A549 treated with GW870086 at 1 μM for 4 hours (cell line): Measurements from ENCODE around the gene KRTAP4-11. TPM values are rescaled to one million over a fixed set of nuclear protein-coding genes. Genes with fewer than 3 reads are reported as not detected.

Source experiments
- total RNA-seq: library from RNA; stranded (reverse); fragments of 200-300 nt; extraction: Qiagen RNA extraction; gene quantifications from 5 replicates; pipeline ENCODE4 v1.2.3, GENCODE V29; 2022; ENCODE audit warnings: low read depth

KRTAP4-11 gene
- not detected in 5 replicates for total RNA-seq

DNA sequence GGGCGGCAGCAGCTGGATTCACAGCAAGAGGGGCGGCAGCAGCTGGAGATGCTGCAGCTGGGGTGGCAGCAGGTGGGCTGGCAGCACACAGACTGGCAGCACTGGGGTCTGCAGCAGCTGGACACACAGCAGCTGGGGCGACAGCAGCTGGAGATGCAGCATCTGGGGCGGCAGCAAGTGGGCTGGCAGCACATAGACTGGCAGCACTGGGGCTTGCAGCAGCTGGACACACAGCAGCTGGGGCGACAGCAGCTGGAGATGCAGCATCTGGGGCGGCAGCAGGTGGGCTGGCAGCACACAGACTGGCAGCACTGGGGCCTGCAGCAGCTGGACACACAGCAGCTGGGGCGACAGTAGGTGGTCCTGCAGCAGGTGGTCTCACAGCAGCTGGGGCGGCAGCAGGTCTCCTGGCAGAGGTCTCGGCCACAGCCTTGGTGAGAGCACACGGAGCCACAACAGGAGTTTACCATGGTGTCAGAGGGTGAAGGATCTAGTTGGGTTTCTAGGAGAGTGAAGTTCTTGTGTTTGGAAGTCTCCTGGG is at the start of gene KRTAP4-11:
Gene KRTAP4-11 (minus strand): TSS at position 528 of the 541 bp plus-strand sequence. CDS start 58 bp downstream, at position 470.

DNA sequence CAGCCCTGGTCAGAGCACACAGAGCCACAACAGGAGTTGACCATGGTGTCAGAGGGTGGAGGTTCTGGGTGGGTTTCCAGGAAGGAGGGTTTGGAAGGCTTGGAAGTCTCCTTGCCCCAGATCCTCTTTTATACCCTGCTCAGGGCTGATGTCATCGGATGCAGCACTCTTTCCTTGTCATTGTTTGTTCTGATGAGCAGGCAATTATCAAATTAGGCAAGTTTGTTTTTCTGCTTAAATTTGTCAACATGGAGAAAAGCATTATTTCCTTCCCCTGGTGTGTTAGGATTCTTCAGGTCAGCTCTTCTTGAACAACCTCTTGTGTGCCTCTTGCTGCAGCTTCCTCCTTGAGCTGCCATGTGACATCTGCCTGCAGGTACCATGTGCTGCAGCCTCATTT is 42.5 kb upstream of the KRTAP4-11 start, which contains the start of gene KRTAP4-4:
Gene KRTAP4-4 (minus strand): TSS at position 101 of the 400 bp plus-strand sequence. CDS start 57 bp downstream, at position 44.

DNA sequence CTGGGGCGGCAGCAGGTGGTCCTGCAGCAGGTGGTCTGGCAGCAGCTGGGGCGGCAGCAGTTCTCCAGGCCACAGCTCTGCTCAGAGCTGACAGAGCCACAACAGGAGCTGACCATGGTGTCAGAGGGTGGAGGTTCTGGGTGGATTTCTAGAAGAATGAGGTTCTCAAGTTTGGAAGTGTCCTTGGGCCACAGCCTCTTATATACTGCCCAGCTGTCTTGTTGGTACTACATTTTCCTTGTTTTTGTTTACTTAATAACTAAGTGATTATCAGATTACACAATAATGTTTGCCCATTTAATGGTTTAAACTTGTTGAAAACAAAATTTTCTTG is 31.4 kb upstream of the KRTAP4-11 start, which contains the start of gene KRTAP4-5:
Gene KRTAP4-5 (minus strand): TSS at position 174 of the 334 bp plus-strand sequence. CDS start 58 bp downstream, at position 116.

DNA sequence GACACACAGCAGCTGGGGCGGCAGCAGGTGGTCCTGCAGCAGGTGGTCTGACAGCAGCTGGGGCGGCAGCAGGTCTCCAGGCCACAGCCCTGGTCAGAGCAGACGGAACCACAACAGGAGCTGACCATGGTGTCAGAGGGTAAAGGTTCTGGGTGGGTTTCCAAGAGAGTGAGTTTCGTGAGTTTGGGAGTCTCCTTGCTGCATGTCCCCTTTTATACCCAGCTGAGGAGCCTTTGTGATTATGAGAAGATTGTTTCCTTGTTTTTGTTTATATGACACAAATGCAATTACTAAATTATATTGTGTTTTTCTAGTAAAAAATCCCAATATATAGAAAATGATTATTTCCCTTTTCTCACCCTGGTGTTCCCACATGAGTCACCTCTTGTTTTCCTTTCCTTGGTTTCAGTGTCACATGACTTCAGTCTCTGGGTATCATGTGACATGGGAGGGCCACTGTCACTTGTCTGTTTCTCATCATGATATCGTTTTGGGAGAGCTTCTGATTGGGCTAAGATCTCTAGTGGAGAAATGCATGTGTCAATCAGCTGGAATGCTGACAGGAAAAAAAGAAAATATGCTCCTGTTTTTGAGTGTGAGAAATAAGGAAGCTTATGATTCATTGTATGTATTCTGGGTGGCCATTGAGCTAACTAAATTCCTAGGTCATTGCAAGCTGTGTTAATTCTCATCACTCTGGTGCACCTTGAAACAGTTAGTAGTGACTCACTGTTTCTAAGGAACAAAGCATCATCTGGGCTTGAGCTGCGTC is 22.4 kb upstream of the KRTAP4-11 start, which contains the start of gene KRTAP4-6:
Gene KRTAP4-6 (minus strand): TSS at position 185 of the 772 bp plus-strand sequence. CDS start 57 bp downstream, at position 128.

DNA sequence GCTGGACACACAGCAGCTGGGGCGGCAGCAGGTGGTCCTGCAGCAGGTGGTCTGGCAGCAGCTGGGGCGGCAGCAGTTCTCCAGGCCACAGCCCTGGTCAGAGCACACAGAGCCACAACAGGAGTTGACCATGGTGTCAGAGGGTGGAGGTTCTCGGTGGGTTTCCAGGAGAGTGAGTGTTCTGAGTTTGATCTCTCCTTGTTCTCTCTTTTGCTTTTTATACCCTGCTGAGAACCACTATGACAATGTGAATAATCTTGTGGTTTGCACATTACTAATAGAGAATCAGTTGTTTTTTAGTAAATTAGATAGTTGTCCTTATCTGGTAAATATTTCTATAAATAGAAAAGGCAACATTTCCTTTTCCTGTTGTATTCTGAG is 5.8 kb upstream of the KRTAP4-11 start, which contains the start of gene KRTAP4-12:
Gene KRTAP4-12 (minus strand): TSS at position 192 of the 381 bp plus-strand sequence. CDS start 60 bp downstream, at position 132.

DNA sequence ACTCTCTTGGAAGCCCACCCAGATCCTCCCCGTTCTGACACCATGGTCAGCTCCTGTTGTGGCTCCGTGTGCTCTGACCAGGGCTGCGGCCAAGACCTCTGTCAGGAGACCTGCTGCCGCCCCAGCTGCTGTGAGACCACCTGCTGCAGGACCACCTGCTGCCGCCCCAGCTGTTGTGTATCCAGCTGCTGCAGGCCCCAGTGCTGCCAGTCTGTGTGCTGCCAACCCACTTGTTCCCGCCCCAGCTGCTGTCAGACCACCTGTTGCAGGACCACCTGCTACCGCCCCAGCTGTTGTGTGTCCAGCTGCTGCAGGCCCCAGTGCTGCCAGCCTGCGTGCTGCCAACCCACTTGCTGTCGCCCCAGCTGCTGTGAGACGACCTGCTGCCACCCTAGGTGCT is 12.8 kb downstream of the KRTAP4-11 start, which contains the start of gene KRTAP4-9:
Gene KRTAP4-9 (plus strand): TSS at position 43 of the 400 bp plus-strand sequence. CDS start 0 bp downstream, at position 43.

DNA sequence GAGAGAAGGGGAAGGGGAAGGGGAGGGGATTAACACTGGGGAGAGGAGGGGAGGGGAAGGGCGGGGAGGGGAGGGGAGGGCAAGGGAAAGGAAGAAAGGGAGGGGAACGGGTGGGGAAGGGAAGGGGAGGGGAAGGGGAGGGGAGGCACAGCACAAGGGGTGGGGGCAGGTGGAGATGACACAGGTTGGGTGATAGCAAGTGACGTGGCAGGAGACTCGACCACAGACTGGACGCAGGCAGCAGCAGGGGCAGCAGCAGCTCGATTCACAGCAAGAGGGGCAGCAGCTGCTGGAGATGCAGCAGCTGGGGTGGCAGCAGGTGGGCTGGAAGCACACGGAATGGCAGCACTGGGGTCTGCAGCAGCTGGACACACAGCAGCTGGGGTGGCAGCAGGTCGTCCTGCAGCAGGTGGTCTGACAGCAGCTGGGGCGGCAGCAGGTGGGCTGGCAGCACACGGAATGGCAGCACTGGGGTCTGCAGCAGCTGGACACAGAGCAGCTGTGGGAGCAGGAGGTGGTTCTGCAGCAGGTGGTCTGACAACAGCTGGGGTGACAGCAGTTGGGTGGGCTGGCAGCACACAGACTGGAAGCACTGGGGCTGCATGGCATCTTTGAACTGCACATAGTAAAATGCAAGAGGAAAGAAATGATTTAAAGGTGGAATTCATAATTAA is 16.4 kb downstream of the KRTAP4-11 start, which contains the start of gene KRTAP4-16:
Gene KRTAP4-16 (minus strand): TSS at position 624 of the 674 bp plus-strand sequence. CDS start 0 bp downstream, at position 624.

DNA sequence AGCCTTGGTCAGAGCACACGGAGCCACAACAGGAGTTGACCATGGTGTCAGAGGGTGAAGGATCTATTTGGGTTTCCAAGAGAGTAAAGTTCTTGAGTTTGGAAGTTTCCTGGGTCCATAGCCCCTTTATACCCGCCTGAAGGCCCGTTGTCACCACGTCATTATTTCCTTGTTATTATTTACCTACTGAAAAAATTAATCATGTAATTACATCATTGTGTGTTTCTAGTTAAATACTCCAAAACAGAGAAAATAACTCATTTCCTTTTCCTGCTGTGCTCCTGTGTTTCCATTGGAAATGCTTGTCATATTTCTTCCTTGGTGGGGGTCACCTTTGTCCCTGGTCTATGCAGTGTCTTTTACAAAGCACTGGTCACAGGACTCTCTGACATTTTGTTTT is 20.1 kb downstream of the KRTAP4-11 start, which contains the start of gene KRTAP4-8:
Gene KRTAP4-8 (minus strand): TSS at position 101 of the 400 bp plus-strand sequence. CDS start 58 bp downstream, at position 43.

DNA sequence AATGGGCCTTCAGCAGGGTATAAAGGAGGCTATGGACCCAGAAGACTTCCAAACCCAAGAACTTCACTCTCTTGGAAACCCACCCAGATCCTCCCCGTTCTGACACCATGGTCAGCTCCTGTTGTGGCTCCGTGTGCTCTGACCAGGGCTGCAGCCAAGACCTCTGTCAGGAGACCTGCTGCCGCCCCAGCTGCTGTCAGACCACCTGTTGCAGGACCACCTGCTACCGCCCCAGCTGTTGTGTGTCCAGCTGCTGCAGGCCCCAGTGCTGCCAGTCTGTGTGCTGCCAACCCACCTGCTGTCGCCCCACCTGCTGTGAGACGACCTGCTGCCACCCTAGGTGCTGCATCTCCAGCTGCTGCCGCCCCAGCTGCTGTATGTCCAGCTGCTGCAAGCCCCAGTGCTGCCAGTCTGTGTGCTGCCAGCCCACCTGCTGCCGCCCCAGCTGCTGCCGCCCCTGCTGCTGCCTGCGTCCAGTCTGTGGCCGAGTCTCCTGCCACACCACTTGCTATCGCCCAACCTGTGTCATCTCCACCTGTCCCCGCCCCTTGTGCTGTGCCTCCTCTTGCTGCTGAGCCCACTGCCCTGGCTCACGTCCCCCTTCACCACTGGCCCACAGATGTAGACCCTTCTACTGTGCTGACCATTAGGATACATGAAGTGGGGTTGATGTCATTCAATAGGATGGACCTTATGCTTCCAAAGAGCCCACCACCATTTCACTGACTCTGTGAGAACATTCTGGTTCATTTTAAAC is 33.9 kb downstream of the KRTAP4-11 start, which contains the start of gene KRTAP4-7:
Gene KRTAP4-7 (plus strand): TSS at position 51 of the 757 bp plus-strand sequence. CDS start 57 bp downstream, at position 108.

Other genes with a start within 250 kb of the KRTAP4-11 start
- gene KRT20, start 233.1 kb downstream of the KRTAP4-11 start, total RNA-seq, result 0.10 to 0.53 TPM (median 0.27 TPM) in 5 replicates
- 0.14 to 0.19 TPM in 2 of 5 replicates, not detected in the others for gene KRT23, start 180.7 kb downstream of the KRTAP4-11 start, total RNA-seq
- gene KRT39, start 151.4 kb downstream of the KRTAP4-11 start, total RNA-seq, result not detected in 5 replicates
- not detected in 5 replicates for gene KRT40, start 134.0 kb downstream of the KRTAP4-11 start, total RNA-seq
- not detected in 5 replicates for gene KRTAP3-3, start 124.2 kb downstream of the KRTAP4-11 start, total RNA-seq
- gene KRTAP3-2, start 118.5 kb downstream of the KRTAP4-11 start, total RNA-seq, result 0.28 to 0.34 TPM (median 0.31 TPM) in 3 of 5 replicates, not detected in the others
- gene KRTAP3-1, start 109.2 kb downstream of the KRTAP4-11 start, total RNA-seq, result not detected in 5 replicates
- gene KRTAP1-5, start 91.2 kb downstream of the KRTAP4-11 start, total RNA-seq, result not detected in 5 replicates
- gene KRTAP1-4, start 88.2 kb downstream of the KRTAP4-11 start, total RNA-seq, result not detected in 5 replicates
- gene KRTAP1-3, start 83.5 kb downstream of the KRTAP4-11 start, total RNA-seq, result 0.15 TPM in 1 of 5 replicates, not detected in the others
- gene KRTAP1-1, start 76.9 kb downstream of the KRTAP4-11 start, total RNA-seq, result not detected in 5 replicates
- gene KRTAP2-1, start 71.1 kb downstream of the KRTAP4-11 start, total RNA-seq, result not detected in 5 replicates
- not detected in 5 replicates for gene KRTAP2-2, start 63.1 kb downstream of the KRTAP4-11 start, total RNA-seq
- gene KRTAP2-3, start 58.3 kb downstream of the KRTAP4-11 start, total RNA-seq, result not detected in 5 replicates
- gene KRTAP2-4, start 52.5 kb downstream of the KRTAP4-11 start, total RNA-seq, result not detected in 5 replicates
- gene KRTAP4-7, start 34.2 kb downstream of the KRTAP4-11 start, total RNA-seq, result not detected in 5 replicates
- not detected in 5 replicates for gene KRTAP4-8, start 20.2 kb downstream of the KRTAP4-11 start, total RNA-seq
- gene KRTAP4-16, start 16.2 kb downstream of the KRTAP4-11 start, total RNA-seq, result not detected in 5 replicates
- not detected in 5 replicates for gene KRTAP4-9, start 13.0 kb downstream of the KRTAP4-11 start, total RNA-seq
- gene KRTAP4-12, start 5.8 kb upstream of the KRTAP4-11 start, total RNA-seq, result not detected in 5 replicates
- not detected in 5 replicates for gene KRTAP4-6, start 22.2 kb upstream of the KRTAP4-11 start, total RNA-seq
- gene KRTAP4-5, start 31.5 kb upstream of the KRTAP4-11 start, total RNA-seq, result not detected in 5 replicates
- gene KRTAP4-4, start 42.4 kb upstream of the KRTAP4-11 start, total RNA-seq, result not detected in 5 replicates
- gene KRTAP4-3, start 49.8 kb upstream of the KRTAP4-11 start, total RNA-seq, result not detected in 5 replicates
- not detected in 5 replicates for gene KRTAP4-2, start 59.8 kb upstream of the KRTAP4-11 start, total RNA-seq
- gene KRTAP4-1, start 66.5 kb upstream of the KRTAP4-11 start, total RNA-seq, result 0.20 to 0.22 TPM in 2 of 5 replicates, not detected in the others
- gene KRTAP9-1, start 71.5 kb upstream of the KRTAP4-11 start, total RNA-seq, result not detected in 5 replicates
- not detected in 5 replicates for gene KRTAP9-2, start 108.3 kb upstream of the KRTAP4-11 start, total RNA-seq
- gene KRTAP9-3, start 114.1 kb upstream of the KRTAP4-11 start, total RNA-seq, result not detected in 5 replicates
- gene KRTAP9-8, start 119.6 kb upstream of the KRTAP4-11 start, total RNA-seq, result not detected in 5 replicates
- not detected in 5 replicates for gene KRTAP9-4, start 131.3 kb upstream of the KRTAP4-11 start, total RNA-seq
- not detected in 5 replicates for gene KRTAP9-9, start 137.0 kb upstream of the KRTAP4-11 start, total RNA-seq
- gene KRTAP9-6, start 147.0 kb upstream of the KRTAP4-11 start, total RNA-seq, result not detected in 5 replicates
- gene KRTAP9-7, start 157.3 kb upstream of the KRTAP4-11 start, total RNA-seq, result not detected in 5 replicates
- not detected in 5 replicates for gene KRTAP29-1, start 184.5 kb upstream of the KRTAP4-11 start, total RNA-seq
- not detected in 5 replicates for gene KRTAP16-1, start 190.9 kb upstream of the KRTAP4-11 start, total RNA-seq
- gene KRTAP17-1, start 197.3 kb upstream of the KRTAP4-11 start, total RNA-seq, result not detected in 5 replicates
- gene KRT33A, start 232.5 kb upstream of the KRTAP4-11 start, total RNA-seq, result not detected in 5 replicates